Stimulated activated CD8-positive, alpha-beta memory T cell treated with anti-CD3 and anti-CD28 coated beads, Interleukin-15, amount 100 ng/mL, for 4 hours (primary cell): ENCODE measurements around the gene ABHD17A.

ENCODE experiments used
- DNase-seq, 2 donors: peaks; one replicate each; pipeline ENCODE4 v3.0.0-alpha.2; 2020; ENCODE audit warnings: low read depth in 2 of 2

Gene ABHD17A

GRCh38 chr19:1885398-1886119 is at the start of gene ABHD17A:
TSS of gene ABHD17A (minus strand) at chr19:1885496. CDS start at chr19:1881566, 3,930 bp downstream.
- DNase-seq = peak; percentile 85 to 90

GRCh38 chr19:1933942-1934341 is 48.6 kb upstream of the ABHD17A start:
- no peak for DNase-seq

GRCh38 chr19:1933244-1933643 is 47.9 kb upstream of the ABHD17A start:
- no peak for DNase-seq

DNA sequence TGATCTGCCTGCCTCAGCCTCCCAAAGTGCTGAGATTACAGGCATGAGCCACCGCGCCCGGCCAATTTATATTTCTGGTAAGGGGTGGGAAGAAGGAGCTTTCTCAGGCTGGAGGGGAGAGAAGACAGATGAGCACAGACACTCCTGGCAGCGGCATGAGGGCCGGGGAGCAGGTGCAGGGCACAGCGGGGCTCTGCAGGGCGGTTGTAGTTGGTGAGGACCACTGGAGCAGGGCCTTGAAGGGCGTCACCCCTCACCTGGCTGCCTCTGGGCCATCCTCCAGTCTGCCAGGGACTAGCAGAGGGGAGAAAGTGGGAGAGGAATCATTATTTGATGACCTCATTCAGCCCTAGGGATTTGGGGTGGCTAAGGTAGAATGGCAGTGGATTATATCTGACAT is 47.1 kb upstream of the ABHD17A start:
- no peak for DNase-seq

GRCh38 chr19:1931445-1931844 is 46.1 kb upstream of the ABHD17A start:
- no peak for DNase-seq

DNA sequence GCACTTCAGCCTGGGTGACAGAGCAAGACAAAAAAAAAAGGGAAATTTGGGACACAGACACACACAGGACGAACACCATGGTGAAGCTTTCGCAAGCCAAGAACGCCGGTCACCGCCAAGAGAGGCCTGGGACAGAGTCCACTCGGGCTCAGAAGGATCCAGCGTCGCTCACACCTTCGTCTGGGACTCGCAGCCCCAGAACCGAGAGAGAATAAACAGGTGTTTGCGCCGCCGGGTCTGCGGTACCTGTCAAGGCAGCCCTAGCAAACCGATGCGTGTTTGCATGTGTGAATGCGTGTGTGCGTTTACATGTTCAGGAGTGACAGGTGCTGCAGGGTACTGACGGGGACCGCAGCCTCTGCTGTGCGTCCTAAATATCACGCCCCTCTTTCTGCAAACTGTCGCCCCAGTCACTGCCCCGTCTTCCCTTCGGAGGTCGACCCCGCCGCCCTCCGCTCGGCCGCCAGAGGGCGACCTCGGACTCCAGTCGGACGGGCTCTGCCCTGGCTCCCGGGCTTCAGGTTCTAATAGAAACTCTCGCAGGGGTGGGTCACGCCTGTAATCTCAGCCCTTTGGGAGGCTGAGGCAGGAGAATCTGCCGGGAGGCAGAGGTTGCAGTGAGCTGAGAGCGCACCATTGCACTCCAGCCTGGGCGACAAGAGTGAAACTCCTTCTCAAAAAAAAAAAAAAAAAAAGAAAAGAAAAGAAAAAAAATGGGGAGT is 43.9 kb upstream of the ABHD17A start:
- peak; percentile 49 to 67 for DNase-seq

DNA sequence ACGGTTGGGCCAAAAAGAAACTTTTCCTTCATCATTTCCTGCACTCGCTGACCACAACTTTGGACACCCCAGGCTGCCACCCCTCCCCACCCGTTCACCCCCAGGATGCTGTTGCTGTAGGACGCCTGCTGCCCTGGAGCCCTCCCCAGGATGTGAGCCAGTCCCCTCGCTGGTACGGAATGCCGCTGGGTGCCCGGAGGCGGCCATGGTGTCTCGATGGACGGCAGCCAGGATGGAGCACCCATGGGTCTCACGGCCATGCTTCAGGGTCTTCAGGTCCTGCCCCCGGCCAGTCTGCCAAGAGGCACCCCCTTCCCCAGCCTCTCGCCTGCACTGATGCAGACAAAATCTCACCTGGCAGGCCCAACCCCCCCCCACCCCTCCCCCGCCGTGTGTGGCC is 40.2 kb upstream of the ABHD17A start:
- DNase-seq = no peak

DNA sequence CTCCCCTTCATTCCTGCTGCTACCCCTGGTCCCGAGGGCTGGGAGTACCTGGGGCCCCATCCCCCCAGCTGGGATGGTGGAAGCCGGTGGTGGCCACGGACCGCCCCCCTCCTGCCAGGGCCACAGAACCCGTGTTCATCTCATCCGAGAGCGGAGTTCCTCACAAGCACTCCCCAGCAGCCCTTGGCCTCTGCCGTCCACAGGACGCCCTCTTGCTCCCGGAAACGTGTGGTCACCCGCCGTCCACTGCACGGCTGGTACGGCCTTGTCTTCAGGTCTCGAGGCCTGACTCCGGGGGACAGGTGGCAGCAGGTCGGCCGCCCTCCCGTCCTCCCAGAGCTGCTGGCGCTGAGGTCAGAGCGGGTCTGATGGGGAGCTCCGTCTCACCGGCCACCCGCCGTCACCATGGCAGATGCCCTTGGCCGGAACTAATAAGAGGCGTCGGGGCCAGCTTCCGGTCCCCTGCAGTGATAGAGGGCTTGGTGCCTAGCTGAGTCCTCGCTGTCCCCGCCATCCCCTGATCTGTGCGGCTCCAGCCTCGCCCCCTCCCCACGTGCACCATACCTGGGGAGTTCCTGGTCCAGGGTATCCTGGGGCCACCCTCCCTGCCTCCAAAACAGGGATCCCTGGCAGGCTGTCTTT is 39.1 kb upstream of the ABHD17A start:
- no peak for DNase-seq

- DNase-seq = no peak
Observed at GRCh38 chr19:1923319-1923718, 38.0 kb upstream of the ABHD17A start.

GRCh38 chr19:1922803-1923202 is 37.5 kb upstream of the ABHD17A start:
- DNase-seq = no peak

- no peak for DNase-seq
Observed at GRCh38 chr19:1921825-1922224, 36.5 kb upstream of the ABHD17A start.

DNA sequence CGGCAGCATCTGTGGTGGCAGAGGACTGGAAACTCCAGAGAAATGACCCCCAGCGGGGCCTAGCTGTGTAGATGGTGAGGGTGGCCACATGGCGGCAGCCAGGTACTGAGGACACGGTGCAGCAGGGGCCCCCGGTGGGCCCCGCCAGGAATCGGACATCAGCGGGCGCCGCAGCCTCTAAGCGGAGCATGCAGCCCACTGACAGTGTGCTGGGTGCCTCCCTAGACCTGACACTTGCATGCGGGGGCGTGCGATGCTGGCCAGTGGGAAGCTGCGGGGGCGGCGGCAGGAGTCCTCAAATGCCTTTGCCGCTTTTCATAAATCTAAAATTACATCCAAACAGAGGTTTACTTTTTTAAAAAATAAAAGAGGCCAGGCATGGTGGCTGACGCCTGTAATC is 36.0 kb upstream of the ABHD17A start:
- DNase-seq = no peak

DNA sequence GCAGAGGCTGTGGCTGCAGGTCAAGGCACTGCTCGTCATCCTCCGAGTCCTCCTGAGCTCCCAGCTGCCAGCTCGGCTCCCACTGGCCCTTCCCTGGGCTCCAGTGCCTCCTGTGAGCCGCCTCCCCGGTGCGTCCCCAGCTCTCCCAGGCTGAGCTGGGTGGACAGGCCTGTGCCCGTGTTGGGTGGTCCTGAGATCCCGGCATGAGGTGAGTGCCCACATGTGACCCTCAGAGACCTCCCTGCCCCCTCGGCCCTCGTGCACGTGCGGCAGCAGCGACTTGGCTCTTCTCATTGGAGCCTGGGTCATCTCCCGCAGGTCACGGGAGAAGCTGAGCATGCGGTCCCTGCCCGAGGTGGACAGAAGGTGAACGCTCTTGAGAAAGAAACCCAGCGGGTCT is 35.3 kb upstream of the ABHD17A start:
- no peak for DNase-seq

DNA sequence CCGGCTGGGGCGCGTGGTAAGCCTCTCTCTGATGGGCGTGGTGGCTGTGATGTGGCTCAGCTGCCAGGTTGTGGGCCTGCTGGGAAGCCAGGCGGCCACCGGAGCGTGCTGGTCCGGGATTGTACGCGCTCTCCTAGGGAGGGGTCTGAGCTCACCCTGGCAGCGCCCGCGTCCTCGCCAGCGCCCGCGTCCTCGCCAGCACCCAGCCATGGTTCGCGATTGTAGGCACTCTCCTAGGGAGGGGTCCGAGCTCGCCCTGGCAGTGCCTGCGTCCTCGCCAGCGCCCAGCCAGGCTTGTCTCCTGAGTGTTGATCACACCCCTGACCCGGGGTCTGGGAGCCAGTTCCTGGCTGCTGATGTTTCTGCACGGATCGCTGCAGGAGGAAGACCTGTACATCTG is 33.7 kb upstream of the ABHD17A start:
- no peak for DNase-seq

- DNase-seq = no peak
Observed at GRCh38 chr19:1917926-1918325, 32.6 kb upstream of the ABHD17A start.

DNA sequence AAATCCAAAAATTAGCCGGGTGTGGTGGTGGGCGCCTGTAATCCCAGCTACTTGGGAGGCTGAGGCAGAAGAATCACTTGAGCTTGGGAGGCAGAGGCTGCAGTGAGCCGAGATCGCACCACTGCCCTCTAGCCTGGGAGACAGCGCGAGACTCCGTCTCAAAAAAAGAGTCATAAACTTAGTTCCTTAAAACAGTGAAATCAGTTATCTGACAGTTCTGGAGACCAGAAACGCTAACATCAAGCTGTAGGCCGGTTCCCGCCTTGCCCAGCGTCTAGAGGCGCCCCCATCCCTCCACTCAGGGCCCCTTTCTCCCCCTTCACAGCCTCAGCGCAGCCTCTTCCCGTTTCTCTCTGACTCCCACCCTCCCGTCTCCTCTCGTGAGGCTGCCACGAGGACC is 31.9 kb upstream of the ABHD17A start:
- no peak for DNase-seq

DNA sequence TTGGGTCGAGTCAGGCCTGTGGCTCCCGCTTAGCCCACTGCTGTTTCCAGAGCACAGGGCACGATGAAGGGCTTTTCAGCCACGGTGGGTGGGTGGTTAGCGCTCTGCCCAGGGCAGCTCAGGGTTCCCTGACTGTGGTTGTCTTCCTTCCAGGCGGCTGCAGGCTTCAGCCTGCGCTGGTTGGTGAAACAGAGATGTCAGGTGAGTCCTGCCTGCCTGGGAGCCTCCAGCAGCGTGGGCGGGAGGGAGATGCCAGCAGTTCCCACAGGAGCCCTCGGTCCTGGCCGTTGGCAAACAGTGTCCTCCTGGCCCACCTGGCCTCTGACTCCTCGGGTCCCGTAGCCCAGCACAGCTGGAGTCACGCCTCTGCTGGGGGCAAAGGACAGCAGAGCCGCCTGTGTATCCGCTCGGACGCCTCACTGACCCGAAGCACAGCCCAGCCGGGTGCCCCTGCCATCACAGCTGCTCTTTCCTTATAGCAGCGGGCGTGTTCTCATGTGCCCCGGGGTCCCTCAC is 29.6 kb upstream of the ABHD17A start:
- DNase-seq = no peak

DNA sequence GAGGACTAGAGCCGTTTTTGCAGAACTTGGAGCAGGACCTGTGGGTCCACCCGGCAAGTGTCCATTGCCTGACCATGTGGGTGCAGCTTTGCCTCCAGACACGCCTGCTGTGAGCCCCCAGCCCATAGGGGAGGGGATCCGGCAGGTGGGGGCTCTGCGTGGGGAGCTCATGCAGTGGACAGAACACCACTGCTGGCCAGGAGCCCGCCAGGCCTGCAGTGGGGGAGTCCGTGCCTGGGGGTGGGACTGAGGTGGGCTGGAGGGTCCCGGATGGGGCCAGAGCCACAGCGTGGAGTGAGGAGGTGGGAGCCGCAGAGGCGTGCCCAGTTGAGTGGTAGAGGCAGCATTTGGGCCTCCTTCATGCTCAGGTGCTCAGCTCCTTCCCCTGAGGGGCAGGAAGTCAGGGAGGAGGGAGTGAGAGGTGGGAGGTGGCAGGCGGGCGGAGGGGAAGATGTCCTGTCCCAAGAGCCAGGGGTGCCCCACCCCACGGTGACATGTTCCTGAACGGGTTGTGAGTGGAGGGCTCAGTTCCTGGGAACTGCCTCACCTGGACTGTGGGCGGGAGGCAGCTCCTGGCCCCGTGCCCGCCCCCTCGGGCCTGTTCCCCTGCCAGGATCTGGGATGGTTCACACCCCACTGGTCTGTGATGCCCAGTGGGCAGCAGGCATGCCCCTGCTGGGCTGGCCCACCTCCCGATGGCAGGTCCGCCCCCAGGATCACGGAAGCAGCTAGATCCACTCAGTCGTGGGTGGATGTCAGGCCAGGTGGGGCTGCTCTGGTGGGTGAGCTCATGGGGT is 28.7 kb upstream of the ABHD17A start:
- no peak for DNase-seq

DNA sequence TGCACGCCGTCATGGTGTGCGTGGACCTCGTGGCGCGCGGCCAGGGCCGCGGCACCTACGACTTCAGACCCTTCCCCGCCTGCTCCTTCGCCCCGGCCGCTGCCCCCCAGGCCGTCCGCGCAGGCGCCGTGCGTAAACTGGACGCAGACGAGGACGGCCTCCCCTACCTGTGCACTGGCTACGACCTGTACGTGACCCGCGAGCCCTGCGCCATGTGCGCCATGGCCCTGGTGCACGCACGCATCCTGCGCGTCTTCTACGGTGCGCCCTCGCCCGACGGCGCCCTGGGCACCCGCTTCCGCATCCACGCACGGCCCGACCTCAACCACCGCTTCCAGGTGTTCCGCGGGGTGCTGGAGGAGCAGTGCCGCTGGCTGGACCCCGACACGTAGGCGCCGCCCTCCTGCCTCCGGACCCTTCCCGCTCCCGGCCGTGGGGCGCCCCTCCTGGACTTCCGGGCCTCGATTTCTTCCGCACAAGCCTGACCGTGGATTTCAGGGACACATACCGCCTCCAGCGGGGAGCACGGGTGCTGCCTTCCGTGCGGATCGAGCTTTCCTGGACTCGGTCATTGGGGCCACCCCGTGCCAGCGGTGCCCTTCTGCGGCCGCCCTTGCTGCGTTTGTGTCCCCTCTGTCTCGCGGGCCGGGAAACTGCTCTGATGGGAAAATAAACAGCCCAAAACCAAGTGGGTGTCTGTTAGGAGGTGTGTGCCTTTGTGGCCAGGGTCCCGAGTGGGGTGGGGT is 27.6 kb upstream of the ABHD17A start:
- DNase-seq = no peak

GRCh38 chr19:1911995-1912394 is 26.7 kb upstream of the ABHD17A start:
- no peak for DNase-seq

DNA sequence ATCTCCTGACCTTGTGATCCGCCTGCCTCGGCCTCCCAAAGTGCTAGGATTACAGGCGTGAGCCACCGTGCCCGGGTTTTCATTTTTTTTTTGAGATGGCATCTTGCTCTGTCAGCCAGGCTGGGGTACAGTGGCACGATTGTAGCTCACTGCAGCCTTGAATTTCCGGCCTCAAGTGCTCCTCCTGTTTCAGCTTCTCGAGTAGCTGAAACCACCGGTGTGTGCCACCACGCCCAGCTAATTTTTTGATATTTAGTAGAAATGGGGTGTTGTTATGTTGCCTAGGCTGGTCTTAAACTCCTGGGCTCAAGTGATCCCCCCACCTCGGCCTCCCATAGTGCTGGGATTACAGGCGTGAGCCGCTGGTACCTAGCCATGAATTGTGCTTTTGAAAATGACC is 25.8 kb upstream of the ABHD17A start:
- DNase-seq = no peak
